ENCODE results near the gene FIGN.

FIGN gene

DNA sequence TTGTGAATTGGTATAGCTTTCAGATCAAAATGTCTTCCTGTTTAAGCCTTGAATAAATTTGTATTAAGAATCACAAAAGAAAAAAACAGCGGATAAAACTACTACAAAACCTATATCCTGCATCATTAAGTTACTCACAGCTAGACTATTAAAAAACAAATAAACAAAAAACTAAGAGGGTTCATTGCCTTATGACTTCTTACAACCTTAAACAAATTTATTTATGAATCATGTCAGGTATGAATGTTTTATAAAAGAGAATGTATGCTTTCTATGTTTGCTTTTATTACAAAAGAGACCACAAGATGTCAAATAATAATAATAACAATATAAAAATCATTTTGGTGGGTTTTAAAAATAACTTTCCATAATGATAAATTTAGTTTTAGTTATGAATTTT, 109.6 kb downstream of the FIGN start:
- TF ChIP-seq, protein P1, sequence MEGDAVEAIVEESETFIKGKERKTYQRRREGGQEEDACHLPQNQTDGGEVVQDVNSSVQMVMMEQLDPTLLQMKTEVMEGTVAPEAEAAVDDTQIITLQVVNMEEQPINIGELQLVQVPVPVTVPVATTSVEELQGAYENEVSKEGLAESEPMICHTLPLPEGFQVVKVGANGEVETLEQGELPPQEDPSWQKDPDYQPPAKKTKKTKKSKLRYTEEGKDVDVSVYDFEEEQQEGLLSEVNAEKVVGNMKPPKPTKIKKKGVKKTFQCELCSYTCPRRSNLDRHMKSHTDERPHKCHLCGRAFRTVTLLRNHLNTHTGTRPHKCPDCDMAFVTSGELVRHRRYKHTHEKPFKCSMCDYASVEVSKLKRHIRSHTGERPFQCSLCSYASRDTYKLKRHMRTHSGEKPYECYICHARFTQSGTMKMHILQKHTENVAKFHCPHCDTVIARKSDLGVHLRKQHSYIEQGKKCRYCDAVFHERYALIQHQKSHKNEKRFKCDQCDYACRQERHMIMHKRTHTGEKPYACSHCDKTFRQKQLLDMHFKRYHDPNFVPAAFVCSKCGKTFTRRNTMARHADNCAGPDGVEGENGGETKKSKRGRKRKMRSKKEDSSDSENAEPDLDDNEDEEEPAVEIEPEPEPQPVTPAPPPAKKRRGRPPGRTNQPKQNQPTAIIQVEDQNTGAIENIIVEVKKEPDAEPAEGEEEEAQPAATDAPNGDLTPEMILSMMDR (IDR thresholded peaks at IDR 0.05; ENCODE audit: extremely low read depth, missing control alignments): no peak
- DNase-seq (ENCODE audit: low spot score): no peak

DNA sequence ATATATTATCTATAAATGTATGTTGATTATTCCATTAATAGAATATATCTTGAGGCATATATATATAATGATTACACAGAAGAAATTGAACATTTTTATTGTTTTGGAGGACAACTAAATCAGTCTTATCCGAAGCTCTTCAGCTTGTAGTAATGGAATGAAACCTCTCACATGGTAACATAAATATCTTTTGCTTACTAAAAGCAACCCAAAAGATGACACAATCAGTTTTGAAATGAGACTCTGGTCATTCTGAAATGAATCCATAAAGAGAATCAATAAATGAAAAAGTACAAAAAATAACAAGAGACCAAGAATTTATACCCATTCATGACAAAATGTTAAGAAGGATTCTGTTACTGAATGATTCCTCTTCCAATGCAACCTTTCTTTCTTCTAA, 110.2 kb downstream of the FIGN start:
- no peak for DNase-seq (ENCODE audit: low spot score)
- TF ChIP-seq, protein P1 (IDR thresholded peaks at IDR 0.05; ENCODE audit: extremely low read depth, missing control alignments): no peak

DNA sequence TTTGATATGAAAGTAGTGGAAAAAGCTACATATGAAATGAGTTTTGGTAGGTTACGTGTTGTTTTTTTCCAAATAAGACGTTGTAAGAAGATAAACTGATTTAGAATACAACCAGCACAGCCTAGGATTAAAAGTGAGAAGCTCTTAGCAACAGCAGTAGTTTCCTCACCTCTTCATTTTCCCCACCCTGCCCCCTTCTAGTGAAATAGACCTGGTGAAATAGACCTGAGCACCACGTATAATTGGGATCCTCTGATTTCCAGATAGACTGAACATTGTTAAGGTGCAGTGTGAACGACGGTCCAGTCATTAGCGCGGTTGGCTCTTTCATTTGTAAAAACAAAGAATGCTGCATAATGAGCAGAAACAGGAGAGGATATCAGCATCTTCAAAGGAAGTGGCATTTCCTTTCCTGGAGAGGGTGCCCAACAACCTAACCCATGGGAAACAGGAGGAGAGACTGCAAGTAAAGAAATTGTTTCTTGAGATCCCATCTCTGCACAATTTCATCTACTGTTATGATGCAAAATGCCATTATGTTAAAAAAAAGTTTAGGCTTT, 114.3 kb downstream of the FIGN start:
- TF ChIP-seq, protein P1 (IDR thresholded peaks at IDR 0.05; ENCODE audit: extremely low read depth, missing control alignments): no peak
- DNase-seq (ENCODE audit: low spot score): no peak

DNA sequence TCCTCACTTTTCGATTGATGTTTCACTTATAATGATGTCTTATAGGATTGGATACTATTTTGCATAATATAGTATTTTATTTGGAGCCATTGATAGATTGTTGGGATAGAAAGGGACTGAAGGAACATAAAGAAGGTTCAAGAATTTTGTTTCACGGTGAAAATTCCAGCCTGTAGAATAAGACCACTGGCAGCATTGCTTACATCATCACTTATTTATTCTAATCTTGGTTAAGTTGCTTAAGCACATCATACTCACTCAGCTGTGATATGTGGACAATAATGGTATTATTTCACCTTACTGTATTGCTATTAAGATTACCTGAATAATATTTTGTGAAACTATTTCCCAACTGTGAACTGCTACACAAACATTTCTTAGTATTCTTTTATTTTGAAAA, 118.3 kb downstream of the FIGN start:
- TF ChIP-seq, protein P1 (IDR thresholded peaks at IDR 0.05; ENCODE audit: extremely low read depth, missing control alignments): no peak
- DNase-seq (ENCODE audit: low spot score): no peak

DNA sequence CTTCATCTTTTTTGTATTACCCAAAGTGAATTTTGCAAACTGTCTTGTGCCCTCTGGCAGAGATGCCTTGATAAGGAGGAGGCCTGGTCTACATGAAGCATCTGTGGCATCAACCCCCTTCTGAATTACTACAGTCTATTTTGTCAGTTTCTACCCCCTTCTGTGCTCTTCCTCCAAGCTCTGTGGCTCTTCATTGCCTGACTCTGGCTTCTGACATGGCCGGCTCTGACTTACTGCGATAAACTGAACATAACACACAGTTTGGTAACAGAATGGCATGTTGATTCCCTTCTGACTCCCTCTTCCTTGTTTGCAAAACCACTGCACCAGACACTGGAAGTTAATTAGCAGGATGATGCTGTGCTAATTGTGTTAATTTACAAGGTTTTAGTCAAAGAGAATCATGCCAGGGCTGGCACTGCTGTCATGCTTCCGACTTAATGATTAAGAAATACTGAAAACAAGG, 122.5 kb downstream of the FIGN start:
- TF ChIP-seq, protein P1 (IDR thresholded peaks at IDR 0.05; ENCODE audit: extremely low read depth, missing control alignments): no peak
- DNase-seq (ENCODE audit: low spot score): no peak

DNA sequence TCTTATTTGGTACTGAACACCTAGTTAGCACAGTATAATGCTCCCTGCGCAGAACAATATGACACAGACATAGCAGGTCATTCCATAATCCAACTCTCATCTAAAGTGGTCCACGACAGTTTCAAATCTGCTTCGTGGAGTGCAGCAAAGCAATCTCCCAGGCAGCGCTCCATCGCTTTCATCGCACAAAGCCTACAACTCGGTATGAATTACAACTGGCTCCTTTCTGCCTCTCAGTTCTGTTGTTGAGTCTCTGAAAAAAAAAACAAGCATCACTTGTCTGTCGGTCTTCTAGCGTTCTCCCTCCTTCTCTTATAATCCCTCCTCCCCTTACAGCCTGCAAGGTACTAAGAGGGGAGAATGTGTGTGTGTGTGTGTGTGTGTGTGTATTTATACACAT, 123.5 kb downstream of the FIGN start:
- DNase-seq (ENCODE audit: low spot score): no peak
- TF ChIP-seq, protein P1 (IDR thresholded peaks at IDR 0.05; ENCODE audit: extremely low read depth, missing control alignments): no peak

DNA sequence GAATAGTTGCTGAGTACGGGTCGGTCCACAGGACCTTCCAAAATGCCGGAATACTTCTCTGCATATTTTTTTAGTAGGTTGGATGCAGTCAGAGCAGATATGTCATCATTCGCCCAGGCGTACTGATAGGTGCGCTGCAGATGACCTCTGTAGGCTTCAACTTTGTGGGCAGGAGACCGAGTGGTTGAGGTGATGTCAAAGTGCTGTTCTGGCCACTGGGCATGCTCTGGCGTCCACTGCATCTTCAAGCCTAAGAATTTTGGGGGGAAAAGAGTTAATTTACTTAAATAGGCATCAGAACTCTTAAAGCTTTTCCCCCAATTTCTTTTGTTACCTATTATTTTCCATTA, 124.3 kb downstream of the FIGN start:
- DNase-seq (ENCODE audit: low spot score): no peak
- TF ChIP-seq, protein P1 (IDR thresholded peaks at IDR 0.05; ENCODE audit: extremely low read depth, missing control alignments): no peak
